Erythroblast (primary cell): ENCODE data around the gene RIOK3.

Experiments used
- GATA1 ChIP-seq: IDR thresholded peaks from 2 replicates; pipeline ENCODE4 v1.6.1; 2011; ENCODE audit warnings: low read depth, mild to moderate bottlenecking, control low read depth, low read length, moderate library complexity
- POLR2A ChIP-seq: IDR thresholded peaks from 2 replicates; pipeline ENCODE4 v1.6.1; 2011; ENCODE audit warnings: mild to moderate bottlenecking, low read length

- no peak for TF ChIP-seq POLR2A
- no peak for TF ChIP-seq GATA1
Observed at GRCh38 chr18:23460285-23461273, 7.5 kb downstream of the RIOK3 start.
